GM12878 (cell line): Measurements from ENCODE around the gene CFLAR. TPM values are rescaled to one million over a fixed set of nuclear protein-coding genes. Genes with fewer than 3 reads are reported as not detected.
A peak's percentile ranks its signal among the peaks of the same experiment; 100 is the strongest.

ENCODE experiments used
- ATAC-seq: fragments of 200-7000 bp; cut with Tn5 transposase; 3 replicates; pipeline ENCODE4 v1.9.1; 2020; ENCODE audit warnings: mild to moderate bottlenecking, moderate library complexity
- BruUV-seq: library from RNA; stranded (reverse); fragments of 400-500 nt; replicated peaks from 2 replicates; lab custom pipeline; 2021; lab: Mats Ljungman, UMichigan
- CTCF ChIA-PET: fragments of 300-600 bp; sonication (Branson Sonifier 250); formaldehyde crosslinking; extraction: SDS; loops from one replicate; lab custom pipeline; 2021; ENCODE audit warnings: inconsistent platforms; lab: Yijun Ruan, JAX
- POLR2A ChIA-PET: fragments of 350-600 bp; formaldehyde crosslinking; extraction: SDS; loops from one replicate; lab custom pipeline; 2021; ENCODE audit warnings: inconsistent platforms; lab: Charles Lee
- RAD21 ChIA-PET: fragments of 300-600 bp; sonication (Branson Sonifier 250); formaldehyde crosslinking; loops from one replicate; lab custom pipeline; 2023; ENCODE audit warnings: antibody characterized with exemption; ENCODE audit not compliant: unreplicated experiment; lab: Charles Lee
- SMC1A ChIA-PET: fragments of 300-600 bp; sonication (Branson Sonifier 250); formaldehyde crosslinking; loops from one replicate; lab custom pipeline; 2023; ENCODE audit not compliant: unreplicated experiment, uncharacterized antibody; lab: Charles Lee
- DNase-seq: peaks from one replicate; pipeline ENCODE4 v3.0.0-alpha.2; 2011; ENCODE audit warnings: low read depth, low spot score
- FAIRE-seq: peaks from 3 replicates; lab custom pipeline; 2011; peaks lifted over from hg19 to GRCh38; lab: Jason Lieb, UNC
- H2AFZ ChIP-seq: 2 replicates; pipeline ENCODE4 v1.6.0; 2011; ENCODE audit warnings: low read depth, low read length, control low read depth; ENCODE audit not compliant: control insufficient read depth
- H3K27ac ChIP-seq: 2 replicates; pipeline ENCODE4 v1.5.1; 2011; ENCODE audit warnings: control low read depth; ENCODE audit not compliant: control insufficient read depth, insufficient read depth
- H3K27me3 ChIP-seq, 2 experiments: replicated peaks in 1 of 2; 2 replicates each; pipeline versions ENCODE4 v1.6.0 to v1.6.1; 2011; ENCODE audit warnings: low read length in 1 of 2; ENCODE audit not compliant: control insufficient read depth in 2 of 2, insufficient read depth in 2 of 2
- H3K36me3 ChIP-seq, 2 experiments: 2 replicates each; pipeline ENCODE4 v1.5.1; 2011; ENCODE audit warnings: low read length in 1 of 2; ENCODE audit not compliant: control insufficient read depth in 2 of 2, insufficient read depth in 2 of 2
- H3K4me1 ChIP-seq: 2 replicates; pipeline ENCODE4 v1.6.1; 2011; ENCODE audit warnings: mild to moderate bottlenecking, low read length, moderate library complexity, mixed read lengths; ENCODE audit not compliant: control insufficient read depth, insufficient read depth
- H3K4me2 ChIP-seq: 2 replicates; pipeline ENCODE4 v1.6.0; 2011; ENCODE audit warnings: control low read depth; ENCODE audit not compliant: control insufficient read depth, insufficient read depth
- H3K4me3 ChIP-seq: fragments of 200-600 bp; sonication (generic); 2 replicates; pipeline ENCODE4 v1.5.1; 2016
- H3K79me2 ChIP-seq: 2 replicates; pipeline ENCODE4 v1.6.0; 2011; ENCODE audit warnings: low read length; ENCODE audit not compliant: control insufficient read depth, insufficient read depth
- H3K9ac ChIP-seq: 2 replicates; pipeline ENCODE4 v1.8.0; 2011; ENCODE audit warnings: low read length, control low read depth, mixed read lengths; ENCODE audit not compliant: control insufficient read depth, insufficient read depth
- H3K9me3 ChIP-seq: replicated peaks from 3 replicates; pipeline ENCODE4 v1.5.1; 2011; ENCODE audit warnings: mild to moderate bottlenecking, low read length; ENCODE audit not compliant: control insufficient read depth, insufficient read depth
- H4K20me1 ChIP-seq: 2 replicates; pipeline ENCODE4 v1.6.0; 2011; ENCODE audit not compliant: control insufficient read depth, insufficient read depth
- ATF2 ChIP-seq: IDR thresholded peaks from 2 replicates; pipeline ENCODE4 v1.6.1; 2012; ENCODE audit warnings: low read length, inconsistent platforms
- CHD1 ChIP-seq: IDR thresholded peaks from 2 replicates; pipeline ENCODE4 v1.6.1; 2012; ENCODE audit warnings: low read depth, low read length, improper control_type of control experiment
- CHD4 ChIP-seq: fragments of 200-600 bp; sonication (generic); IDR thresholded peaks from 2 replicates; pipeline ENCODE4 v1.6.1; 2016; ENCODE audit warnings: mild to moderate bottlenecking
- CREB1 ChIP-seq: IDR thresholded peaks from 2 replicates; pipeline ENCODE4 v1.6.1; 2012; ENCODE audit warnings: low read depth, mild to moderate bottlenecking, inconsistent platforms
- ETV6 ChIP-seq, 2 experiments: fragments of 450-650 bp in 1 of 2; IDR thresholded peaks in 1 of 2; conservative IDR thresholded peaks in 1 of 2; 2 replicates each; pipeline ENCODE4 v1.6.1; 2014; ENCODE audit warnings: antibody characterized with exemption in 1 of 2, borderline replicate concordance in 1 of 2, low read depth in 1 of 2, mild to moderate bottlenecking in 1 of 2, moderate library complexity in 1 of 2
- KLF5 ChIP-seq: fragments of 450-650 bp; IDR thresholded peaks from 2 replicates; pipeline ENCODE4 v1.6.1; 2014; ENCODE audit warnings: mild to moderate bottlenecking; ENCODE audit not compliant: partially characterized antibody
- MXI1 ChIP-seq: fragments of 150-350 bp; IDR thresholded peaks from 2 replicates; pipeline ENCODE4 v1.6.1; 2011; ENCODE audit warnings: low read depth, mild to moderate bottlenecking, inconsistent platforms, low read length, improper control_type of control experiment
- SIX5 ChIP-seq: IDR thresholded peaks from 2 replicates; pipeline ENCODE4 v1.6.1; 2011; ENCODE audit warnings: mild to moderate bottlenecking, low read depth, low read length, moderate library complexity; ENCODE audit not compliant: severe bottlenecking
- SKIL ChIP-seq: fragments of 450-650 bp; IDR thresholded peaks from 2 replicates; pipeline ENCODE4 v1.6.1; 2017; ENCODE audit warnings: mild to moderate bottlenecking, low read depth, inconsistent platforms; ENCODE audit not compliant: poor library complexity, severe bottlenecking
- ZNF592 ChIP-seq: fragments of 450-650 bp; IDR thresholded peaks from 2 replicates; pipeline ENCODE4 v1.6.1; 2017; ENCODE audit warnings: mild to moderate bottlenecking, moderate library complexity
- WGBS: methylation state at CpG from one replicate; pipeline ENCODE4 v1.1.6; 2016; ENCODE audit warnings: low lambda C conversion rate; ENCODE audit not compliant: insufficient replicate concordance, insufficient coverage; ENCODE audit errors: missing lambda C conversion rate; 5-methylcytosine and 5-hydroxymethylcytosine counted together
- in situ Hi-C: fragments of 300-500 bp; cut with MboI; formaldehyde crosslinking; loops from 9 replicates; pipeline ENCODE4 v1.14.3; 2018; ENCODE audit warnings: mixed read lengths
- intact Hi-C: fragments of 100-400 bp; cut with micrococcal nuclease; formaldehyde crosslinking; loops from one replicate; pipeline ENCODE4 v1.14.2; 2022; ENCODE audit not compliant: unreplicated experiment
- polyA plus RNA-seq, 11 experiments: library from polyadenylated mRNA; depleted of rRNA in 4 of 11; unstranded in 6 of 11; stranded (reverse) in 5 of 11; fragments of >200 nt; fragmentation: Nextera tagmentation in 4 of 11; fragmentation: Illumina TruSeq in 1 of 11; extraction: Ambion mirVana in 4 of 11; extraction: Trizol in 1 of 11; gene quantifications; 1 replicate in 1 of 11; 2 replicates in 10 of 11; pipeline versions ENCODE4 v1.2.1 to v1.2.3, GENCODE V29; 2011 to 2016; ENCODE audit warnings: inconsistent platforms in 2 of 11, missing spikeins in 2 of 11, low read depth in 1 of 11
- total RNA-seq, 4 experiments: library from RNA; depleted of rRNA in 3 of 4; stranded (reverse); fragments of >200 nt in 3 of 4; fragmentation: Illumina TruSeq in 1 of 4; extraction: Trizol in 1 of 4; gene quantifications; 2 replicates each; pipeline versions ENCODE4 v1.2.1 to v1.2.3, GENCODE V29; 2013 to 2021

The CFLAR gene
- total and polyA plus RNA-seq, 10 of the 15 experiments (the other 5 are each of a cell fraction or from before 2014, with no cell fraction given) = 80.6 to 181 (median 101) TPM

- peak; percentile 88 for TF ChIP-seq SKIL
- peak; percentile 42; the same call in 1 of the 2 replicates for TF ChIP-seq ATF2
- peak; percentile 76; the same call in 1 of the 2 replicates for TF ChIP-seq MXI1
- TF ChIP-seq CHD4 = no peak
- peak in 1 of 2 experiments; percentile 53; a peak in 1 of 4 replicates for TF ChIP-seq ETV6 (conservative IDR thresholded peaks at IDR 0.05 in 1 of 2, IDR thresholded peaks at IDR 0.05 in 1 of 2; ENCODE audit: borderline replicate concordance in 1 of 2, low read depth in 1 of 2)
- no peak for TF ChIP-seq KLF5
- TF ChIP-seq SIX5 = no peak
- TF ChIP-seq, all 136 proteins: peak for 27
Observed at GRCh38 chr2:201194097-201194496, 78.1 kb downstream of the CFLAR start (continued).

- Histone ChIP-seq H3K27me3 (no peaks in the 10 kb centered on the region), H3K27ac (no peak overlapping the region), H4K20me1 (peaks cover 3% of the 10 kb centered on the region; the same call in 1 of the 2 replicates), H3K4me3 (no peak overlapping the region), H3K9me3 (no peaks in the 10 kb centered on the region; the same call in 2 of the 3 replicates), H3K4me2 (no peak overlapping the region), H3K36me3 (no peaks in the 10 kb centered on the region; a peak in 3 of 4 replicates), H3K9ac (no peak overlapping the region), H2AFZ (no peak overlapping the region), H3K4me1 (peaks cover 12% of the 10 kb centered on the region; the same call in 1 of the 2 replicates), H3K79me2 (no peaks in the 10 kb centered on the region)
- no TSS peak for BruUV-seq
- FAIRE-seq = no peak
- no peak for DNase-seq
- ChIA-PET SMC1A (interaction anchor here (0.8 to 6.6 kb wide), 12 partner anchors 9 to 127 kb away, joined by 3 to 86 read pairs (median 5); partner anchors contain the start of gene CASP10), RAD21 (interaction anchor here (0.7 to 2.8 kb wide), 10 partner anchors 10 to 294 kb away, joined by 3 to 33 read pairs (median 4); partner anchors contain the start of gene CASP10), CTCF (interaction anchor here (0.9 to 7.2 kb wide), 10 partner anchors 9 to 169 kb away, joined by 3 to 85 read pairs (median 4); partner anchors contain the start of gene CASP10), POLR2A (interaction anchor here (0.8 to 1.5 kb wide), 6 partner anchors 10 to 256 kb away, joined by 3 to 8 read pairs (median 4); partner anchors contain the start of genes CASP10, STRADB and TRAK2)
- ATAC-seq = no peak
- intact Hi-C loops (no loop called here), in situ Hi-C loops (no loop called here)
- WGBS = 72% methylated on average over 3 of the region's 3 CpGs
- TF ChIP-seq CHD1 = no peak
- TF ChIP-seq CREB1 = no peak
- no peak for TF ChIP-seq ZNF592
Observed at GRCh38 chr2:201195331-201195730, 79.4 kb downstream of the CFLAR start.
